Ishikawa (cell line): ENCODE measurements around the gene CD300LF.

ENCODE experiments used
- CEBPB ChIP-seq: IDR thresholded peaks from 2 replicates; pipeline ENCODE4 v1.6.1; 2012
- CREB1 ChIP-seq: IDR thresholded peaks from 2 replicates; pipeline ENCODE4 v1.6.1; 2012; ENCODE audit warnings: low read depth
- EGR1 ChIP-seq: IDR thresholded peaks from 2 replicates; pipeline ENCODE4 v1.6.1; 2012
- EP300 ChIP-seq: IDR thresholded peaks from 2 replicates; pipeline ENCODE4 v1.6.1; 2012; ENCODE audit warnings: borderline replicate concordance
- FOXM1 ChIP-seq: IDR thresholded peaks from 2 replicates; pipeline ENCODE4 v1.6.1; 2012; ENCODE audit warnings: low read depth, borderline replicate concordance
- NFIC ChIP-seq: IDR thresholded peaks from 2 replicates; pipeline ENCODE4 v1.6.1; 2012
- RAD21 ChIP-seq: IDR thresholded peaks from 2 replicates; pipeline ENCODE4 v1.6.1; 2012; ENCODE audit warnings: low read depth
- TAF1 ChIP-seq: IDR thresholded peaks from 2 replicates; pipeline ENCODE4 v1.6.1; 2012; ENCODE audit warnings: low read depth, mild to moderate bottlenecking
- TCF12 ChIP-seq: IDR thresholded peaks from 2 replicates; pipeline ENCODE4 v1.6.1; 2012; ENCODE audit warnings: low read depth
- TEAD4 ChIP-seq: IDR thresholded peaks from 2 replicates; pipeline ENCODE4 v1.6.1; 2012
- YY1 ChIP-seq: IDR thresholded peaks from 2 replicates; pipeline ENCODE4 v1.6.1; 2012; ENCODE audit warnings: low read depth
- ZBTB7A ChIP-seq: IDR thresholded peaks from 2 replicates; pipeline ENCODE4 v1.6.1; 2012; ENCODE audit warnings: low read depth
- TF ChIP-seq, protein P1 (sequence below): IDR thresholded peaks from 2 replicates; pipeline ENCODE4 v1.6.1; 2012
- TF ChIP-seq, protein P2 (sequence below): IDR thresholded peaks from 2 replicates; pipeline ENCODE4 v1.6.1; 2012; ENCODE audit warnings: low read depth, mild to moderate bottlenecking
- TF ChIP-seq, protein P3 (sequence below): IDR thresholded peaks from 2 replicates; pipeline ENCODE4 v1.6.1; 2012

Gene CD300LF

DNA sequence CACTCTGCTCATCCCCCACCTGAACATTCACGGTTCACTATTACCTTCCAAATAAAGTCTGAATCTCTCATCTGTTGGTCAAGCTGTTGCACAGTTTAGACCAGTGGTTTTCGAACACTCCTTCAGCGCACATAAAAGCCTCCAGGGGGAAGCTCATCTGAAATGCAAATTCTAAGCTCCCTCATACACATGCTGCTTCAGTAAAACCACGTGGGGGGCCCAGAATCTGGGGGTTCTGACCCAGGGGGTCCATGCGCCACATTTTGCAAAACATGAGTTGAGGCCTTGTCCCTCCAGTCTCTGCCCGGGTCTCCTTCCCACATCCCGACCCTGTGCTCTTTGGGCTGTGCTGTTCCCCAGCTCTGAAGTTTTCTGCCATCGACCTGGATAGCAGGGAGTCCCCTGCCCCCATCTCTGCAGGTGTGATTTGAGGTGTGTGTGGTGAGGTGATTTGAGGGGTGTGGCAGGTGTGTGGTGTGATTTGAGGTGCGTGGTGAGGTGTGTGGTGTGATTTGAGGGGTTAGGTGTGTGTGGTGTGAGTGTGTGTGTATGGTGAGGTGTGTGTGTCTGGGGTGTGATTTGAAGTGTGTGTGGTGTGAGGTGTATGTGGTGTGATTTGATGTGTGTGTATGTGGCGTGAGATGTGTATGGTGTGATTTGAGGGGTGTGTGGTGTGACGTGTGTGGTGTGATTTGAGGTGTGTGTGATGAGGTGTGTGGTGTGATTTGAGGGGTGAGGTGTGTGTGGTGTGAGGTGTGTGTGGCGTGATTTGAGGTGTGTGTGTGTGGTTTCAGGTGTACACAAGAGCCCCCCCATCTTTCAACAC lies 19.5 kb upstream of the CD300LF start:
- TF ChIP-seq TCF12 = no peak
- TF ChIP-seq FOXM1 = no peak
- no peak for TF ChIP-seq CREB1
- TF ChIP-seq, protein P1, sequence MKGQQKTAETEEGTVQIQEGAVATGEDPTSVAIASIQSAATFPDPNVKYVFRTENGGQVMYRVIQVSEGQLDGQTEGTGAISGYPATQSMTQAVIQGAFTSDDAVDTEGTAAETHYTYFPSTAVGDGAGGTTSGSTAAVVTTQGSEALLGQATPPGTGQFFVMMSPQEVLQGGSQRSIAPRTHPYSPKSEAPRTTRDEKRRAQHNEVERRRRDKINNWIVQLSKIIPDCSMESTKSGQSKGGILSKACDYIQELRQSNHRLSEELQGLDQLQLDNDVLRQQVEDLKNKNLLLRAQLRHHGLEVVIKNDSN = no peak
- TF ChIP-seq EGR1 = no peak
- TF ChIP-seq ZBTB7A = no peak
- TF ChIP-seq, protein P2, sequence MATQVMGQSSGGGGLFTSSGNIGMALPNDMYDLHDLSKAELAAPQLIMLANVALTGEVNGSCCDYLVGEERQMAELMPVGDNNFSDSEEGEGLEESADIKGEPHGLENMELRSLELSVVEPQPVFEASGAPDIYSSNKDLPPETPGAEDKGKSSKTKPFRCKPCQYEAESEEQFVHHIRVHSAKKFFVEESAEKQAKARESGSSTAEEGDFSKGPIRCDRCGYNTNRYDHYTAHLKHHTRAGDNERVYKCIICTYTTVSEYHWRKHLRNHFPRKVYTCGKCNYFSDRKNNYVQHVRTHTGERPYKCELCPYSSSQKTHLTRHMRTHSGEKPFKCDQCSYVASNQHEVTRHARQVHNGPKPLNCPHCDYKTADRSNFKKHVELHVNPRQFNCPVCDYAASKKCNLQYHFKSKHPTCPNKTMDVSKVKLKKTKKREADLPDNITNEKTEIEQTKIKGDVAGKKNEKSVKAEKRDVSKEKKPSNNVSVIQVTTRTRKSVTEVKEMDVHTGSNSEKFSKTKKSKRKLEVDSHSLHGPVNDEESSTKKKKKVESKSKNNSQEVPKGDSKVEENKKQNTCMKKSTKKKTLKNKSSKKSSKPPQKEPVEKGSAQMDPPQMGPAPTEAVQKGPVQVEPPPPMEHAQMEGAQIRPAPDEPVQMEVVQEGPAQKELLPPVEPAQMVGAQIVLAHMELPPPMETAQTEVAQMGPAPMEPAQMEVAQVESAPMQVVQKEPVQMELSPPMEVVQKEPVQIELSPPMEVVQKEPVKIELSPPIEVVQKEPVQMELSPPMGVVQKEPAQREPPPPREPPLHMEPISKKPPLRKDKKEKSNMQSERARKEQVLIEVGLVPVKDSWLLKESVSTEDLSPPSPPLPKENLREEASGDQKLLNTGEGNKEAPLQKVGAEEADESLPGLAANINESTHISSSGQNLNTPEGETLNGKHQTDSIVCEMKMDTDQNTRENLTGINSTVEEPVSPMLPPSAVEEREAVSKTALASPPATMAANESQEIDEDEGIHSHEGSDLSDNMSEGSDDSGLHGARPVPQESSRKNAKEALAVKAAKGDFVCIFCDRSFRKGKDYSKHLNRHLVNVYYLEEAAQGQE = no peak
- no peak for TF ChIP-seq RAD21
- TF ChIP-seq, protein P3, sequence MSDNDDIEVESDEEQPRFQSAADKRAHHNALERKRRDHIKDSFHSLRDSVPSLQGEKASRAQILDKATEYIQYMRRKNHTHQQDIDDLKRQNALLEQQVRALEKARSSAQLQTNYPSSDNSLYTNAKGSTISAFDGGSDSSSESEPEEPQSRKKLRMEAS = no peak
- no peak for TF ChIP-seq TAF1
- no peak for TF ChIP-seq TEAD4
- TF ChIP-seq EP300 = no peak
- no peak for TF ChIP-seq CEBPB
- TF ChIP-seq YY1 = no peak
- TF ChIP-seq NFIC = no peak

GRCh38 chr17:74731347-74731605 lies 18.6 kb upstream of the CD300LF start:
- TF ChIP-seq TAF1 = no peak
- no peak for TF ChIP-seq TEAD4
- no peak for TF ChIP-seq EGR1
- TF ChIP-seq CREB1 = no peak
- TF ChIP-seq, protein P3 = no peak
- no peak for TF ChIP-seq NFIC
- no peak for TF ChIP-seq ZBTB7A

DNA sequence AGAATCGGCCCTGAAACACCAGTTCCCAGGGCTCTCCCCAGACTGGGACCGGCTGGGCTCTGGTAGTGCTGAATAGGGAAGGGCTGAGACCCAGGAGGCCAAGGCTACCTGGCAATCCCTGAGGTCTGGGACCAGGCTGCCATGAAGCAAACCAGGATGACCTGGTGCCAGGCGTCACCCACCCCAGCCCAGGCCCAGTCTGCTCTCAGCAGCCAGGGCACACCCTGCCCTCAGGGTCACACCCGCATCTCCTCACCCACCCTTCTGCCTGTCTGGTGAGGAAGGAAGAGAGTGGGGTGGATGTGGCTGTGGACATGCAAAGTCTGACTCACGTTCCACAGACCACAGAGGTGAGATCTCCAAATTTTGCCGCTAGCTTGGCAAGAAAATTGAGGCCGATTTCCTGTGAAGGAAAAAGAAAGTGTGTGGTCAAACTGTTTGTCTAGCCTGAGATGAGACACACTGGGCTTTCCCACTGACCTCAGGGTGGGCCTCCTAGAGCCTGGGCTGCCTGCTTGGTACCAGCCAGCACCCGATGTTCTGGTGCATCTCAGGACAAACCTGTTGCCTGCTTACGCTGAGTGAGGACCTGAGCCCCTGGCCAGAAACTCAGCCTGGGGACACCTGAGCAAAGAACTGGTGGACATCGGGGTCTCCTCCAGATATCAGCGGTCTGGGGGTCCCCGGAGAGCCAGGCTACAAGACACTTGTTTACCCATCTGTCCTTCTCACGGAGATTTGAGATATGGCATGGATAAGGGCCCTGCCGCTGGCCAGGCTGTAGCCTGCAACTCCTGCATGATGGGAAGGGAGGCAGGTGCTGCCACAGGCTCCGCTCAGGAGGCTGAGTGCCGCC lies 18.0 kb upstream of the CD300LF start:
- TF ChIP-seq CEBPB (no peak), TEAD4 (no peak), TCF12 (no peak), CREB1 (no peak), FOXM1 (no peak), RAD21 (no peak), EP300 (no peak), ZBTB7A (no peak), EGR1 (no peak), TAF1 (no peak), YY1 (no peak)
- TF ChIP-seq, protein P2 = no peak
- TF ChIP-seq, protein P3 = no peak

DNA sequence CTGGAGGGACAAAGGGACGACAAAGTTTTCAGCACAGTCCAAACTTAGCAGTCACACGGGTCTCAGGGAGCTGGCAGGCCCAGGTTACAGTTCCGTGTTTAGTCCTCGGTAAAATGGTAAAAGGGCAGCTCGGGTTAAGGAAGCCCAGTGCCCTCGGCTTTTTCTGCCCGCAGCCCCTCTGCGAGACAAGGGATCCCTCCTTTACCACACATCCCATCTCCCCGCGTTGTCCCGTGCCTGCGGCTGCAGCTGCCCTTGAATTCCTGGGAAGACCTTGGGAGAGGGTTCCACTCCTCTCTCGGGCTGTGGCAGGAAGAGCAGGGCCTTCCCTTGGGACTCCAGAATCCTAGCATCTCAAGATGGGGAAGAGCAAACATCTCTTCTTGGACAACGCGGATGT lies 17.1 kb upstream of the CD300LF start:
- TF ChIP-seq ZBTB7A (no peak), FOXM1 (no peak), CEBPB (no peak), RAD21 (no peak), CREB1 (no peak), EP300 (no peak), NFIC (no peak), EGR1 (no peak), TEAD4 (no peak), TCF12 (no peak), YY1 (no peak), TAF1 (no peak)
- TF ChIP-seq, protein P3 = no peak
- TF ChIP-seq, protein P2 = no peak
- TF ChIP-seq, protein P1 = no peak
